GM18517 (cell line): ENCODE measurements around the gene DTD2.
"Not testable (repeated sequence)": the region's sequence is repeated elsewhere in the genome, so short reads cannot be mapped to it uniquely, and the experiment has no call there.

ENCODE experiments used
- ATAC-seq: cut with Tn5 transposase; IDR thresholded peaks from one replicate; pipeline ENCODE4 v1.9.1; 2021; ENCODE audit warnings: mild to moderate bottlenecking, moderate library complexity; ENCODE audit not compliant: unreplicated experiment

Gene DTD2

GRCh38 chr14:31442284-31442683, 15.0 kb downstream of the DTD2 start:
- ATAC-seq, result no peak

GRCh38 chr14:31441273-31442111, 15.8 kb downstream of the DTD2 start:
- no peak for ATAC-seq

- no peak for ATAC-seq
These were observed 17.0 kb downstream of the DTD2 start for GRCh38 chr14:31440280-31440679.

- no peak for ATAC-seq
These were observed 17.7 kb downstream of the DTD2 start for GRCh38 chr14:31439561-31439960.

GRCh38 chr14:31437045-31437691, 20.1 kb downstream of the DTD2 start:
- ATAC-seq, result not testable (repeated sequence)

- ATAC-seq, result no peak
These were observed 22.0 kb downstream of the DTD2 start for GRCh38 chr14:31435276-31435675.

- ATAC-seq, result no peak
These were observed 26.6 kb downstream of the DTD2 start for GRCh38 chr14:31430634-31431264.

- ATAC-seq, result no peak
These were observed 27.5 kb downstream of the DTD2 start for GRCh38 chr14:31429791-31430190.

GRCh38 chr14:31428011-31428410, 29.3 kb downstream of the DTD2 start:
- ATAC-seq, result no peak

GRCh38 chr14:31426663-31427062, 30.6 kb downstream of the DTD2 start:
- ATAC-seq, result no peak

- no peak for ATAC-seq
These were observed 31.4 kb downstream of the DTD2 start for GRCh38 chr14:31425905-31426304.

- no peak for ATAC-seq
These were observed 36.1 kb downstream of the DTD2 start for GRCh38 chr14:31421200-31421599.

- peak; percentile 97 for ATAC-seq
These were observed 36.8 kb downstream of the DTD2 start, which contains the start of gene HEATR5A for GRCh38 chr14:31420319-31421111. TSS of gene HEATR5A (minus strand) at chr14:31420550. CDS start at chr14:31402975, 17,575 bp downstream.

- peak; percentile 8 for ATAC-seq
These were observed 37.4 kb downstream of the DTD2 start for GRCh38 chr14:31419967-31420318.

GRCh38 chr14:31419179-31419966, 37.9 kb downstream of the DTD2 start:
- no peak for ATAC-seq

GRCh38 chr14:31418440-31418839, 38.9 kb downstream of the DTD2 start:
- no peak for ATAC-seq

GRCh38 chr14:31414190-31414833, 43.0 kb downstream of the DTD2 start:
- ATAC-seq, result no peak

GRCh38 chr14:31411218-31411727, 46.0 kb downstream of the DTD2 start:
- ATAC-seq, result no peak

GRCh38 chr14:31410048-31410650, 47.2 kb downstream of the DTD2 start:
- no peak for ATAC-seq
